HEK293 (cell line): ENCODE data around the gene MTMR2.

ENCODE experiments used
- CTCF ChIA-PET: fragments of 350-600 bp; formaldehyde crosslinking; extraction: SDS; loops from one replicate; lab custom pipeline; 2021; ENCODE audit warnings: antibody characterized with exemption; lab: Yijun Ruan, JAX
- POLR2A ChIA-PET: fragments of 300-600 bp; formaldehyde crosslinking; extraction: SDS; loops from one replicate; lab custom pipeline; 2020; ENCODE audit warnings: antibody characterized with exemption, inconsistent platforms; lab: Yijun Ruan, JAX
- H3K27ac ChIP-seq: fragments of 200-500 bp; sonication (Bioruptor generic); 2 replicates; pipeline ENCODE4 v1.5.1; 2014; ENCODE audit warnings: low read depth, low read length, control low read depth, inconsistent platforms; ENCODE audit errors: extremely low read depth
- H3K36me3 ChIP-seq, 2 experiments: fragments of 200-500 bp in 1 of 2; sonication (Bioruptor generic) in 1 of 2; 1 replicate in 1 of 2; 2 replicates in 1 of 2; pipeline ENCODE4 v1.5.1; 2014 to 2017; ENCODE audit warnings: inconsistent platforms in 2 of 2, low read length in 2 of 2; ENCODE audit not compliant: control insufficient read depth in 2 of 2, insufficient read depth in 1 of 2
- H3K4me1 ChIP-seq: fragments of 200-500 bp; sonication (Bioruptor generic); 2 replicates; pipeline ENCODE4 v1.5.1; 2014; ENCODE audit warnings: mild to moderate bottlenecking, low read length, inconsistent platforms; ENCODE audit not compliant: control insufficient read depth, insufficient read depth
- H3K4me3 ChIP-seq: 2 replicates; pipeline ENCODE4 v1.5.1; 2011; ENCODE audit warnings: low read depth, mild to moderate bottlenecking, control low read depth, low read length, moderate library complexity
- H3K9me3 ChIP-seq: fragments of 200-500 bp; sonication (Bioruptor generic); 2 replicates; pipeline ENCODE4 v1.5.1; 2014; ENCODE audit warnings: low read depth, low read length, inconsistent platforms; ENCODE audit not compliant: control insufficient read depth, insufficient read depth
- AEBP2 ChIP-seq: fragments of 450-650 bp; formaldehyde crosslinking; IDR thresholded peaks from 2 replicates; pipeline ENCODE4 v1.5.1; 2016; ENCODE audit warnings: missing biosample characterization, missing genetic modification characterization, borderline replicate concordance
- PRDM1 ChIP-seq: fragments of 450-650 bp; formaldehyde crosslinking; IDR thresholded peaks from 2 replicates; pipeline ENCODE4; 2016; ENCODE audit warnings: missing biosample characterization, missing genetic modification characterization
- RBAK ChIP-seq: fragments of 450-650 bp; formaldehyde crosslinking; IDR thresholded peaks from 2 replicates; pipeline ENCODE4 v1.5.1; 2016; ENCODE audit warnings: missing biosample characterization, missing genetic modification characterization
- REPIN1 ChIP-seq: fragments of 450-650 bp; formaldehyde crosslinking; IDR thresholded peaks from 2 replicates; pipeline ENCODE4 v1.5.1; 2017; ENCODE audit warnings: missing biosample characterization, missing genetic modification characterization, low read depth
- WT1 ChIP-seq: fragments of 450-650 bp; formaldehyde crosslinking; IDR thresholded peaks from 2 replicates; pipeline ENCODE4 v1.5.1; 2016; ENCODE audit warnings: missing biosample characterization, missing genetic modification characterization
- YY1 ChIP-seq: fragments of 450-650 bp; formaldehyde crosslinking; IDR thresholded peaks from 2 replicates; pipeline ENCODE4 v1.5.1; 2018; ENCODE audit warnings: missing biosample characterization, missing genetic modification characterization
- ZBTB17 ChIP-seq: fragments of 450-650 bp; formaldehyde crosslinking; IDR thresholded peaks from 2 replicates; pipeline ENCODE4 v1.5.1; 2016; ENCODE audit warnings: missing biosample characterization, missing genetic modification characterization
- ZNF114 ChIP-seq: fragments of 450-650 bp; formaldehyde crosslinking; IDR thresholded peaks from 2 replicates; pipeline ENCODE4 v1.5.0; 2017; ENCODE audit warnings: missing biosample characterization, missing genetic modification characterization
- ZNF155 ChIP-seq: fragments of 450-650 bp; formaldehyde crosslinking; IDR thresholded peaks from 2 replicates; pipeline ENCODE4 v1.5.1; 2016; ENCODE audit warnings: missing biosample characterization, missing genetic modification characterization
- ZNF169 ChIP-seq: fragments of 450-650 bp; formaldehyde crosslinking; IDR thresholded peaks from 2 replicates; pipeline ENCODE4 v1.5.1; 2016; ENCODE audit warnings: missing biosample characterization, missing genetic modification characterization
- ZNF280D ChIP-seq: fragments of 450-650 bp; formaldehyde crosslinking; IDR thresholded peaks from 2 replicates; pipeline ENCODE4 v1.5.1; 2016; ENCODE audit warnings: missing biosample characterization, missing genetic modification characterization
- ZNF324 ChIP-seq: fragments of 450-650 bp; formaldehyde crosslinking; IDR thresholded peaks from 2 replicates; pipeline ENCODE4 v1.5.1; 2016; ENCODE audit warnings: missing biosample characterization, missing genetic modification characterization
- ZNF341 ChIP-seq: fragments of 450-650 bp; formaldehyde crosslinking; IDR thresholded peaks from 2 replicates; pipeline ENCODE4; 2016; ENCODE audit warnings: low read depth, missing biosample characterization, missing genetic modification characterization
- ZNF404 ChIP-seq: fragments of 450-650 bp; formaldehyde crosslinking; IDR thresholded peaks from 2 replicates; pipeline ENCODE4 v1.5.1; 2017; ENCODE audit warnings: missing biosample characterization, missing genetic modification characterization
- ZNF426 ChIP-seq: fragments of 450-650 bp; formaldehyde crosslinking; IDR thresholded peaks from 2 replicates; pipeline ENCODE4 v1.5.1; 2017; ENCODE audit warnings: missing biosample characterization, missing genetic modification characterization, mild to moderate bottlenecking, inconsistent platforms, moderate library complexity
- ZNF433 ChIP-seq: fragments of 450-650 bp; formaldehyde crosslinking; IDR thresholded peaks from 2 replicates; pipeline ENCODE4 v1.5.1; 2016; ENCODE audit warnings: missing biosample characterization, missing genetic modification characterization, low read depth
- ZNF488 ChIP-seq: fragments of 450-650 bp; formaldehyde crosslinking; IDR thresholded peaks from 2 replicates; pipeline ENCODE4 v1.5.1; 2016; ENCODE audit warnings: missing biosample characterization, missing genetic modification characterization
- ZNF544 ChIP-seq: fragments of 450-650 bp; formaldehyde crosslinking; IDR thresholded peaks from 2 replicates; pipeline ENCODE4 v1.5.0; 2017; ENCODE audit warnings: missing biosample characterization, missing genetic modification characterization
- ZNF692 ChIP-seq: fragments of 450-650 bp; formaldehyde crosslinking; IDR thresholded peaks from 2 replicates; pipeline ENCODE4 v1.5.1; 2016; ENCODE audit warnings: missing biosample characterization, missing genetic modification characterization
- ZNF701 ChIP-seq: fragments of 450-650 bp; formaldehyde crosslinking; IDR thresholded peaks from 2 replicates; pipeline ENCODE4 v1.5.1; 2016; ENCODE audit warnings: missing biosample characterization, missing genetic modification characterization
- ZNF777 ChIP-seq: fragments of 450-650 bp; formaldehyde crosslinking; IDR thresholded peaks from 2 replicates; pipeline ENCODE4 v1.5.1; 2017; ENCODE audit warnings: missing biosample characterization, missing genetic modification characterization, borderline replicate concordance
- ZNF791 ChIP-seq: fragments of 450-650 bp; formaldehyde crosslinking; IDR thresholded peaks from 2 replicates; pipeline ENCODE4 v1.5.1; 2016; ENCODE audit warnings: missing biosample characterization, missing genetic modification characterization
- ZSCAN30 ChIP-seq: fragments of 450-650 bp; IDR thresholded peaks from 2 replicates; pipeline ENCODE4 v1.5.1; 2018; ENCODE audit warnings: missing biosample characterization, mild to moderate bottlenecking, missing genetic modification characterization, moderate library complexity

Gene MTMR2

GRCh38 chr11:95924414-95924760 lies 480 bp upstream of the MTMR2 start:
- 0 out of 2 replicates have a peak, but pooled peaks have one; percentile 5 for TF ChIP-seq WT1
- TF ChIP-seq REPIN1 (tag by site-specific recombination) = 0 out of 2 replicates have a peak, but pooled peaks have one; percentile 7
- TF ChIP-seq PRDM1 (tag by site-specific recombination) = peak; percentile 85
- TF ChIP-seq ZNF155 (tag by site-specific recombination) = no peak
- TF ChIP-seq ZNF488 (tag by site-specific recombination) = no peak
- TF ChIP-seq, all 188 proteins: peak for 3
- peak overlapping the region; percentile 74 for H3K27ac ChIP-seq
- ChIA-PET CTCF (no interaction called here), POLR2A (interaction anchor here (1.0 to 3.0 kb wide), 4 partner anchors 134 to 465 kb away, joined by 3 to 11 read pairs (median 4); partner anchors contain the start of genes CCDC82, CEP57, JRKL and MAML2)
- H3K36me3 ChIP-seq = no peaks in the 10 kb centered on the region
- no peaks in the 10 kb centered on the region for H3K9me3 ChIP-seq
- peak overlapping the region; percentile 94 for H3K4me3 ChIP-seq
- no peaks in the 10 kb centered on the region for H3K4me1 ChIP-seq

GRCh38 chr11:95923439-95923727 lies 524 bp downstream of the MTMR2 start:
- Histone ChIP-seq H3K27ac (peak overlapping the region; percentile 74; the same call in 1 of the 2 replicates), H3K9me3 (no peaks in the 10 kb centered on the region), H3K36me3 (no peaks in the 10 kb centered on the region), H3K4me1 (no peaks in the 10 kb centered on the region), H3K4me3 (peak overlapping the region; percentile 94)
- ChIA-PET POLR2A (interaction anchor here (0.6 to 3.0 kb wide), 8 partner anchors 10 to 1768 kb away, joined by 3 to 11 read pairs (median 4); partner anchors contain the start of genes CCDC82, CEP57, JRKL and MAML2), CTCF (interaction anchor here (0.6 to 0.7 kb wide), 2 partner anchors 76 to 148 kb away, joined by 4 to 6 read pairs; no protein-coding TSS in a partner anchor)
- no peak for TF ChIP-seq ZNF777 (tag by site-specific recombination)
- no peak for TF ChIP-seq AEBP2
- no peak for TF ChIP-seq ZNF280D
- no peak for TF ChIP-seq ZNF426 (tag by site-specific recombination)
- no peak for TF ChIP-seq ZNF791 (tag by site-specific recombination)
- no peak for TF ChIP-seq ZNF324 (tag by site-specific recombination)
- no peak for TF ChIP-seq ZSCAN30
- TF ChIP-seq ZNF114 (tag by site-specific recombination) = no peak
- no peak for TF ChIP-seq ZNF341 (tag by site-specific recombination)
- TF ChIP-seq RBAK (tag by site-specific recombination) = no peak
- no peak for TF ChIP-seq YY1 (tag by site-specific recombination)
- TF ChIP-seq ZNF169 (tag by site-specific recombination) = no peak
- TF ChIP-seq ZNF433 (tag by site-specific recombination) = no peak
- TF ChIP-seq ZNF692 (tag by site-specific recombination) = 0 out of 2 replicates have a peak, but pooled peaks have one; percentile 19
- TF ChIP-seq ZNF544 (tag by site-specific recombination) = no peak
- no peak for TF ChIP-seq ZNF701 (tag by site-specific recombination)
- TF ChIP-seq PRDM1 (tag by site-specific recombination) = peak; percentile 97
- TF ChIP-seq ZNF404 (tag by site-specific recombination) = no peak
- TF ChIP-seq ZBTB17 (tag by site-specific recombination) = peak; percentile 57; the same call in 1 of the 2 replicates
